B cell (primary cell): ENCODE measurements around the gene SAMD7. TPM values are rescaled to one million over a fixed set of nuclear protein-coding genes. Genes with fewer than 3 reads are reported as not detected.

ENCODE experiments used
- ATAC-seq: fragments of 200-7000 bp; cut with Tn5 transposase; one replicate; pipeline ENCODE4 v1.10.0; 2021; ENCODE audit warnings: low read depth, mild to moderate bottlenecking, moderate number of reproducible peaks, moderate library complexity
- CTCF ChIA-PET: fragments of 350-600 bp; sonication (Branson Sonifier 250); formaldehyde crosslinking; loops from one replicate; lab custom pipeline; 2021; ENCODE audit warnings: antibody characterized with exemption, inconsistent platforms; lab: Charles Lee
- POLR2A ChIA-PET: fragments of 350-600 bp; sonication (Branson Sonifier 250); formaldehyde crosslinking; loops from one replicate; lab custom pipeline; 2021; ENCODE audit warnings: antibody characterized with exemption; lab: Charles Lee
- DNase-seq: peaks from one replicate; pipeline ENCODE4 v3.0.0; 2013
- H2AFZ ChIP-seq: 2 replicates; pipeline ENCODE4 v1.6.1; 2012; ENCODE audit warnings: mild to moderate bottlenecking, low read depth, low read length; ENCODE audit not compliant: insufficient read depth, poor library complexity, severe bottlenecking
- H3K27ac ChIP-seq, 2 donors: 1 replicate in 1 of 2; 2 replicates in 1 of 2; pipeline ENCODE4 v1.5.1; 2012 to 2013; ENCODE audit warnings: low read length in 2 of 2, mild to moderate bottlenecking in 2 of 2, moderate library complexity in 1 of 2
- H3K27me3 ChIP-seq, 4 experiments: fragments of 200-600 bp in 1 of 4; sonication (generic) in 1 of 4; replicated peaks in 1 of 4; 1 replicate in 2 of 4; 2 replicates in 2 of 4; pipeline versions ENCODE4 v1.6.1 to v1.7.0; 2013 to 2016; ENCODE audit warnings: low read length in 3 of 4, mild to moderate bottlenecking in 2 of 4, mixed read lengths in 1 of 4, moderate library complexity in 1 of 4; ENCODE audit not compliant: insufficient read depth in 4 of 4, control insufficient read depth in 3 of 4; ENCODE audit errors: control extremely low read depth in 1 of 4
- H3K36me3 ChIP-seq, 2 experiments: replicated peaks in 1 of 2; 1 replicate in 1 of 2; 2 replicates in 1 of 2; pipeline versions ENCODE4 v1.6.1 to v1.7.1; 2013; ENCODE audit warnings: low read length in 1 of 2; ENCODE audit not compliant: insufficient read depth in 2 of 2, control insufficient read depth in 1 of 2; ENCODE audit errors: control extremely low read depth in 1 of 2, extremely low read depth in 1 of 2
- H3K4me1 ChIP-seq, 2 donors: fragments of 200-600 bp in 1 of 2; sonication (generic) in 1 of 2; 1 replicate in 1 of 2; 2 replicates in 1 of 2; pipeline versions ENCODE4 v1.5.1 to v1.6.1; 2013 to 2017; ENCODE audit warnings: low read length in 2 of 2; ENCODE audit not compliant: control insufficient read depth in 2 of 2, insufficient read depth in 2 of 2
- H3K4me2 ChIP-seq: replicated peaks from 2 replicates; pipeline ENCODE3; 2012; ENCODE audit warnings: mild to moderate bottlenecking, low read depth, low read length; ENCODE audit not compliant: poor library complexity, severe bottlenecking
- H3K4me3 ChIP-seq, 5 experiments: fragments of 200-600 bp in 1 of 5; sonication (generic) in 1 of 5; 1 replicate in 3 of 5; 2 replicates in 2 of 5; pipeline versions ENCODE4 v1.5.1 to v1.7.0; 2011 to 2016; ENCODE audit warnings: low read length in 4 of 5, mild to moderate bottlenecking in 4 of 5, low read depth in 2 of 5, control low read depth in 1 of 5, moderate library complexity in 1 of 5; ENCODE audit not compliant: insufficient read depth in 1 of 5; ENCODE audit errors: control extremely low read depth in 1 of 5, extremely low read depth in 1 of 5
- H3K79me2 ChIP-seq: fragments of 200-600 bp; sonication (generic); one replicate; pipeline ENCODE4 v1.6.0; 2016; ENCODE audit warnings: low read length; ENCODE audit not compliant: control insufficient read depth, insufficient read depth
- H3K9ac ChIP-seq: fragments of 200-600 bp; sonication (generic); 2 replicates; pipeline ENCODE4 v1.6.1; 2017; ENCODE audit warnings: mild to moderate bottlenecking, low read length, moderate library complexity
- H3K9me3 ChIP-seq, 3 donors: one replicate each; pipeline versions ENCODE4 v1.6.1 to v1.7.1; 2013; ENCODE audit warnings: low read length in 2 of 3; ENCODE audit not compliant: control insufficient read depth in 2 of 3, insufficient read depth in 1 of 3; ENCODE audit errors: control extremely low read depth in 1 of 3
- H4K20me1 ChIP-seq: 2 replicates; pipeline ENCODE4 v1.6.0; 2012; ENCODE audit warnings: mild to moderate bottlenecking, low read length; ENCODE audit not compliant: insufficient read depth, control insufficient read depth, poor library complexity, severe bottlenecking
- H3K27ac Mint-ChIP-seq: one replicate; pipeline ENCODE4 v1.8.0; 2021; ENCODE audit warnings: mixed read lengths
- H3K27me3 Mint-ChIP-seq: one replicate; pipeline ENCODE4 v1.8.0; 2021; ENCODE audit warnings: mixed read lengths
- H3K4me1 Mint-ChIP-seq: one replicate; pipeline ENCODE4 v1.8.0; 2021; ENCODE audit warnings: mixed read lengths
- H3K4me3 Mint-ChIP-seq: one replicate; pipeline ENCODE4 v1.8.0; 2021; ENCODE audit warnings: mixed read lengths
- H3K9me3 Mint-ChIP-seq: one replicate; pipeline ENCODE4 v1.8.0; 2022; ENCODE audit warnings: mixed read lengths; ENCODE audit not compliant: insufficient read depth
- EZH2 ChIP-seq: IDR thresholded peaks from 2 replicates; pipeline ENCODE4 v1.6.1; 2012; ENCODE audit warnings: borderline replicate concordance, low read depth, mild to moderate bottlenecking, moderate library complexity, low read length; ENCODE audit not compliant: insufficient read depth, poor library complexity, severe bottlenecking
- WGBS: methylation state at CpG from one replicate; pipeline ENCODE4 v1.1.5; 2013; ENCODE audit warnings: missing lambda C conversion rate; ENCODE audit not compliant: insufficient coverage; 5-methylcytosine and 5-hydroxymethylcytosine counted together
- intact Hi-C: fragments of 100-400 bp; cut with micrococcal nuclease; formaldehyde crosslinking; loops from one replicate; pipeline ENCODE4 v1.10.0; 2022
- polyA plus RNA-seq: library from polyadenylated mRNA; depleted of rRNA; stranded (reverse); fragments of >200 nt; gene quantifications from 2 replicates; pipeline ENCODE4 v1.2.3, GENCODE V29; 2012
- total RNA-seq, 2 donors: library from RNA; stranded (reverse); fragments of 120-200 nt in 1 of 2; gene quantifications; 1 replicate in 1 of 2; 2 replicates in 1 of 2; pipeline versions ENCODE4 v1.2.3 to v1.2.4, GENCODE V29; 2013 to 2022
- TF ChIP-seq, protein P1 (sequence below): fragments of 200-600 bp; IDR thresholded peaks from one replicate; pipeline ENCODE4 v1.8.0; 2022; ENCODE audit warnings: antibody characterized with exemption, mild to moderate bottlenecking

The SAMD7 gene
- total and polyA plus RNA-seq, 2 donors (not counting 1 experiment from before 2014, with no cell fraction given): not detected

GRCh38 chr3:169964176-169964575 lies 52.8 kb downstream of the SAMD7 start:
- Histone ChIP-seq H3K9ac (no peak overlapping the region), H3K9me3 (no peaks in the 10 kb centered on the region), H4K20me1 (no peaks in the 10 kb centered on the region), H3K4me2 (no peak overlapping the region), H3K79me2 (peaks cover 81% of the 10 kb centered on the region), H3K4me3 (no peak overlapping the region), H2AFZ (peak overlapping the region; percentile 2), H3K36me3 (no peaks in the 10 kb centered on the region), H3K27me3 (no peaks in the 10 kb centered on the region), H3K27ac (peak overlapping the region in 1 of 2 donors; percentile 98), H3K4me1 (peaks cover 34 to 53% of the 10 kb centered on the region in 2 donors)
- peaks cover 67% of the 10 kb centered on the region for H3K4me1 Mint-ChIP-seq
- CTCF ChIA-PET: interaction anchor here (5.5 to 8.4 kb wide), 4 partner anchors 10 to 100 kb away, joined by 29 to 181 read pairs (median 86); no protein-coding TSS in a partner anchor
- 94% methylated on average over 2 of the region's 2 CpGs for WGBS
- POLR2A ChIA-PET: interaction anchor here (0.6 kb wide), 1 partner anchor 13 kb away, joined by 3 read pairs; no protein-coding TSS in a partner anchor
- peak overlapping the region; percentile 76 for H3K27ac Mint-ChIP-seq
- intact Hi-C loops: no loop called here
- peak overlapping the region; percentile 31 for H3K4me3 Mint-ChIP-seq
- TF ChIP-seq EZH2: no peak
- TF ChIP-seq, protein P1, sequence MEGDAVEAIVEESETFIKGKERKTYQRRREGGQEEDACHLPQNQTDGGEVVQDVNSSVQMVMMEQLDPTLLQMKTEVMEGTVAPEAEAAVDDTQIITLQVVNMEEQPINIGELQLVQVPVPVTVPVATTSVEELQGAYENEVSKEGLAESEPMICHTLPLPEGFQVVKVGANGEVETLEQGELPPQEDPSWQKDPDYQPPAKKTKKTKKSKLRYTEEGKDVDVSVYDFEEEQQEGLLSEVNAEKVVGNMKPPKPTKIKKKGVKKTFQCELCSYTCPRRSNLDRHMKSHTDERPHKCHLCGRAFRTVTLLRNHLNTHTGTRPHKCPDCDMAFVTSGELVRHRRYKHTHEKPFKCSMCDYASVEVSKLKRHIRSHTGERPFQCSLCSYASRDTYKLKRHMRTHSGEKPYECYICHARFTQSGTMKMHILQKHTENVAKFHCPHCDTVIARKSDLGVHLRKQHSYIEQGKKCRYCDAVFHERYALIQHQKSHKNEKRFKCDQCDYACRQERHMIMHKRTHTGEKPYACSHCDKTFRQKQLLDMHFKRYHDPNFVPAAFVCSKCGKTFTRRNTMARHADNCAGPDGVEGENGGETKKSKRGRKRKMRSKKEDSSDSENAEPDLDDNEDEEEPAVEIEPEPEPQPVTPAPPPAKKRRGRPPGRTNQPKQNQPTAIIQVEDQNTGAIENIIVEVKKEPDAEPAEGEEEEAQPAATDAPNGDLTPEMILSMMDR: no peak
- no peaks in the 10 kb centered on the region for H3K27me3 Mint-ChIP-seq
- peaks cover 6% of the 10 kb centered on the region for H3K9me3 Mint-ChIP-seq
- DNase-seq: no peak
- no peak for ATAC-seq
